Hematopoietic multipotent progenitor cell treated with erythropoietin and hydrocortisone succinate and interleukin-3 and kit ligand, for 15 days (in vitro differentiated cells): ENCODE measurements around the gene TMEM201.
"Not testable (repeated sequence)": the region's sequence is repeated elsewhere in the genome, so short reads cannot be mapped to it uniquely, and the experiment has no call there.

Source experiments
- DNase-seq: peaks from one replicate; pipeline ENCODE4 v3.0.0-alpha.2; 2015; ENCODE audit warnings: low spot score

The TMEM201 gene

DNA sequence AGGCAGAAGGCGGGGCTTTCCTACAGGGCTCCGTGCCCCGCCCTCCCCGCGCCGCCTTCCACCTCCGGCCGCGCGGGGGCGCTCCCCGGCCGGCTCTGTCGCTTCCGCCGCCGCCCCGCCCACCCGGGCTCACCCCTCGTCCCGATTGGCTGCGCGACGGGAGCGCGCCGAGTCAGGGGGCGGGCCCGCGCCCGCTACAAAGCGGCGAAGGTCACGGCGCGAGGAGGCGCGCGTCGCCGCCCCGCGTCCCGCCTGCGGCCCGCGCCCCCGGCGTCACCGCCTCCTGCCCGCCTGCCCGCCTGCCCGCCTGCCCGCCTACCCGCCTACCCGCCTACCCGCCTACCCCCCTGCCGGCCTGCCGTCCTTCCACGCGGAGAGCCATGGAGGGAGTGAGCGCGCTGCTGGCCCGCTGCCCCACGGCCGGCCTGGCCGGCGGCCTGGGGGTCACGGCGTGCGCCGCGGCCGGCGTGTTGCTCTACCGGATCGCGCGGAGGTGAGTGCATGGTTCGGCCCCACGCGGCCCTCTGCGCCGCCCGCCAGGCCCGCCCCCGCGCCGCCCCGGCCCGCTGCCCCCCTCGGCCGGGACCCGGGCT is at the start of gene TMEM201:
TMEM201 (plus strand) TSS at position 361 of the 593 bp plus-strand sequence; CDS start at position 381, 20 bp downstream.
- DNase-seq, result peak; percentile 93

- DNase-seq, result peak; percentile 95
Measured at GRCh38 chr1:9539165-9539828, 49.4 kb upstream of the TMEM201 start, which contains the start of gene SLC25A33. SLC25A33 (plus strand) TSS chr1:9539465; CDS start chr1:9539692, 227 bp downstream.

DNA sequence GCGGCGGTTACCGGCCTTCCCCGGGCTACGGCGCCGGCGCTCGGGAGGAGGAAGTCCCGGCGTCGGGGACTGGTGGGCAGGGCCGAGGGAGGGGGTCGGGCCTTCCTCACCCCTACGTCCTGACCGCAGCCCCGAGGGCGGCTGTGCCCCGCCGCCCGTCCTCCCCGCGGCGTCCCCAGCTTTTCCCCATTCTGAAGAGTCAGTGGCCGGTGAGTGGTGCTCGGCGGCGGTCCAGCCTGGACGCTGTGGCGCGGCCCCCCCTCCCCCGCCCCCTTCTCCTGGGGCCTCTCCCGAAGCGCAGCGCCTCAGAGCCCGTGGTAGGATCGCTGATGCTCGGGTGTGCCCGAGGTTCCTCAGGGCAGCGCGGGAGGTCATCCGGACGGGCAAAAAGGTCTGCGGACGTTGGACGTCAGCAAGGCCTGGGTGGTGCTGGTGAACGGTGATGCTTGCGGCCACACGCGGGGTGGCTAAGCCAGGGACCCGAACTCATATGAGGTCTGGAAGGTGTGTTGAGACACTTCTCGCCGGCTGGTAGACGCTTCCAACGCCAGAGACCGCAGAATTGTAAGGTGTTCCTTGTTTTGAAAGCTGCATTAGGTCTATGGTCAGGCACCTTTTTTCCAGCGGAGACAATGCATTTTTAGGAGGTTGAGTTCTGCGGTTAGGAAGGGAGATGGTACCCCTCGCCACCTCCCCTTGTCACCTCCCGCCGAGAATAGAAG is 48.7 kb upstream of the TMEM201 start:
- DNase-seq, result peak; percentile 16

DNA sequence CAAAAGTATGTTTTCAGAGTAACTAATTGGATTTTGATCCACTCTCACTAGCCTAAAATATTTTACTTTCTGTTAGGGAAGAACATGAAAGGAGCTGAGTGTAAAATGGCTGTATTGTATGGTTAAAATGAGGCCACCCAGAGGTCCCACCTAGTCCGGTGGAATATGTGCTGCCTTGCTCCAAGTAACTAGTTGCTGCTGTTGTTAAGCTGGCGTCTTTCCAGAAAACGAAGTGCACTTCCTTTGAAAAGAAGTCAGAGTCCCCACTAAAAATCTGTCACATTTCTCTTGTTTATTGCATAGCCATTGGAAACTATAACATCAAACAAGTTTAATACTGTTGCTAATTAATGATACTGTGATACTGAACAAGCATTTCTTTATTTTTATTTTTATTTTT is 46.3 kb upstream of the TMEM201 start:
- DNase-seq, result peak; percentile 24

DNA sequence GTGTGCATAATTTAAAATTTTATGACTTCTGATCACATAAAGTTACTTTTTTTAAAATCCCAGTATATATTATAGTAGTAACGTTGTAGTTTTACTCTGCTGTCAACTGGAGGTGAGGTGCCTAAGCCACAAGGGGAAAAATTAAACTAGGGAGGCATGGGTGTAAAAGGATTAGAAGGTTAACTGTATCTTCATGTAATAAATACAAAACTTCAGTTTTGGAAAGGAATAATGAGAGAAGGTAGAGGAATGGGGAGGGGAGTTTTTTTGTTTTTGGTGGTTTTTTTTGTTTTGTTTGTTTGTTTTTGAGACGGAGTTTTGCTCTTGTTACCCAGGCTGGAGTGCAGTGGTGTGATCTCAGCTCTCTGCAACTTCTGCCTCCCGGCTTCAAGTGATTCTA is 43.8 kb upstream of the TMEM201 start:
- DNase-seq, result no peak

- DNase-seq, result no peak
Measured at GRCh38 chr1:9549955-9550546, 38.7 kb upstream of the TMEM201 start.

DNA sequence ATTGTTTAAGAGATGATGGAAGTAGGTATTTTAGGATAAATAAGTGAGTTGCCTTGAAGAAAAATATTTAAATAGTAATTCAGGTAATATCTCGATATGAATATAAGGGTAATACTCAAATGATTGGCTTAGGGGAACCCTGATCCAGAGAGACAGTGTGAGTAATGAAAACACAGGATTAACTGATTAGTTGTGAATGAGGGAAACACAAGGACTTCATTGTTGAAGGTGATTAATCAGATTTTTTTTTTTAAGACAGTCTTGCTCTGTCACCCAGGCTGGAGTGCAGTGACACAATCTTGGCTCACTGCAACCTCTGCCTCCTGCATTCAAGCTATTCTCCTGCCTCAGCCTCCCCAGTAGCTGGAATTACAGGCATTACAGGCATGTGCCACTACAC is 36.7 kb upstream of the TMEM201 start:
- no peak for DNase-seq

DNA sequence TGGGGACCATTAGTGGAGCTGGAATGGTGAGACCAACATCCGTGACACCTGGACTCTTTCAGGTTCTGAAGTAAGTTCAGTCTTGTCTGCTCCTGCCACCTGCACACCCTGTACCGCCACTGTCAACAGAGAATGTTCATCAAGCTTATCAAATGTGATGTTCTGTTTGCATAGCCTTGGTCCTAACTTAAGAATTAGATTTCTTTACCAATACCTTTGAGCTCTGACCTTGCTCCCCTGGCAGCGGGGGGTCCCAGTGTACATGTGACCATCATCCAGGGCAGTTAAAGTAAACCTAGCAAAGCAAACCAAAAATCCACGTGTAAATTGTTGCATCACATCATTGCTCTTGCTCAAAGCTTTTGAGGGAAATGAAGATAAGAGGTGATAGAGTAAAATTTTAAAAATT is 35.0 kb upstream of the TMEM201 start:
- DNase-seq, result no peak

GRCh38 chr1:9555942-9556341 is 32.8 kb upstream of the TMEM201 start:
- no peak for DNase-seq

DNA sequence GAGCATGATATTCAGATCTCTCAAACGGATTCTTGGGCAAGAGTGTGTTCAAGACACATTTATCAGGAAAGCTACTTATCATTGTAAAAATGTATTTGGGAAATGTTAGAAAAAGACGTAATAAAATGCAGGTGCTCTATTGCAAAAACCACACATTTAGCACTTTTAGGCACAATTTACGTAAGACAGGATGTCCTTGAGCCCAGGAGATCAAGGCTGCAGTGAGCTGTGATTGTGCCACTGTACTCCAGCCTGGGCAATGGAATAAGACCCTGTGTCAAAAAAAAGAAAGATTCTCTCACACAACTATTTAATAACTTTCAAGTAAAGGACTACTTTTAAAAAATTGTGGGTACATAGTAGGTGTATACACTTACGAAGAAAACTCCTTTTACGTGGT is 31.1 kb upstream of the TMEM201 start:
- DNase-seq, result no peak

DNA sequence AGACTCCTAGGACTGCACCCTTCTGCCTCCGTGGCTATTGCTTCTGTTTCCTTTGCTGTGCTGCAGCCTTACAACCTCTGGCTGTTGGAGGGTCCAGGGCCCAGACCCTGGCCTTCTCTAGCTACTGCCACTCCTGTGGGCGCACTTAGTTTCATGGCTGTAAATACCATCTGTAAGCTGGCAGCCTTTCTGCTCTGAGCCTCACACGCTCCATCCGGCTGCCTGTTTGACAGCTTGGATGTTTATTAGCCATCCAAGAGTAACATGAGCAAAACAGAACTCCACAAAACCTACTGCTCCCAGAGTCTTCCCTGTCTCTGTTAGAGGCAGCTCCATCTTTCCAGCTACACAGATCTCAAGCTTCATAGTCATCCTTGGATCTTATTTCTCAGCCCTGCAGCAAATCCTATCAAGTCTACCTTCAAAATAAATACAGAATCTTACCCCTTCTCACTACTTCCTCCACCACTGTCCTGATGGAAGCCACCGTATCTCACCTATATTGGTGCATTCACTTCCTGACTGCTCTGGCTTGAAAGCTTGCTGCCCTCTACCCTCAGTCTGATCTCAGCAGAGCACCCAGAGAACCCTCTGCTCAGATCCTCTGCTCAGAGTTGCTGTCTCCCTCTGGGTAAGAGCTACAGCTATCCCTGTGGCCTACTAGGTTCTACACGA is 30.3 kb upstream of the TMEM201 start:
- DNase-seq, result no peak

DNA sequence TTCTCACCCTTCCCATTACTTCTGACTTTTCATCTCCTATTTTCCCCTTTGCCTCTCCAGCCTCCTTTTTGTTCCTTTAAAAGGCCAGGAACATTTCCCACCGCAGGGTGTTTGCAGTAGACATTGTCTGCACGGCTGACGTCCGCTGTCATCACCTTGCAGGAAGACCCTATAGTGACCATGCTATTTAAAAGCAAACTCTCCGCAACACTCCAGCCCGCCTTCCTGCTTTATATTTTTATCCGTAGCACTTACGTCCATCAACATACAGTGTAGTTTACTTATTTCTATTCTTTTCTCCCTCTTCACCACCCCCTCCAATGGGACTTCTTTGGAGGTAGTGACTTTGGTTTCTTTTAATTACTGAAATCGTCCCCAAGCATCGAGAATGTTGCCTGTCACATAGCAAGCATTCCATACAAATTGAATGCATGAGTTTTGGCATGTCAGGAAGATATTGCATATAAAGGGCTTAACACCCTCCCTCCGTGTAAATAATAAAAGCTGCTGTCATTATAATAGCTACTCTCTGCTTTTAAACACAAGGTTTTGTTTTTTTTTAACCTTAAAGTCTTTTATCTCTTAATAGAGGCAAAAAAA is 29.7 kb upstream of the TMEM201 start:
- no peak for DNase-seq

DNA sequence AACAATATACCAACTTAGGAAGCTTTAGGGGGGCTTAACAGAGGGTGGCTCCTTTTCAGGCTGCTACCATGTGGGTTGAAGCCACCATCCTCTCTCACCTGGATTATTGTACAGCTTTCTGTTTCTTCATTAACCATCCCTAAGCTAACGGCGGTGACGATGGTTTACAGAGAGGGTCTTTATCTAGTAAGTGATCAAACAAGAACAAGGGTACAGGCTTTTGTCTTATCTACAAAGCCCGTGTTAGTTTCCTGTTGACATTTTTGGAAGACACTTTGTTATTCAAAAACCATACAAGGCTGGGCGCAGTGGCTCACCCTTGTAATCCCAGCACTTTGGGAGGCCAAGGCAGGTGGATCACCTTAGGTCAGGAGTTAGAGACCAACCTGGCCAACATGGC is 29.0 kb upstream of the TMEM201 start:
- no peak for DNase-seq

DNA sequence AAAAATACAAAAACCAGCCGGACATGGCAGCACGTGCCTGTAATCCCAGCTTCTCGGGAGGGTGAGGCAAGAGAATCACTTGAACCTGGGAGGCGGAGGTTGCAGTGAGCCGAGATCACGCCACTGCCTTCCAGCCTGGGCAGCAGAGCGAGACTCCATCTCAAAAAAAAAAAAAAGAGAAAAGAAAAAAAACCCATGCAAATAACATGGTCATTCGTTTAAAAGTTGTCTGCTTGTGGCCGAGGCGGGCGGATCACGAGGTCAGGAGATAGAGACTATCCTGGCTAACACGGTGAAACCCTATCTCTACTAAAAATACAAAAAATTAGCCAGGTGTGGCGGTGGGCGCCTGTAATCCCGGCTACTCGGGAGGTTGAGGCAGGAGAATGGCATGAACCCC is 28.6 kb upstream of the TMEM201 start:
- not testable (repeated sequence) for DNase-seq

- DNase-seq, result peak; percentile 48
Measured at GRCh38 chr1:9561429-9561828, 27.3 kb upstream of the TMEM201 start.

DNA sequence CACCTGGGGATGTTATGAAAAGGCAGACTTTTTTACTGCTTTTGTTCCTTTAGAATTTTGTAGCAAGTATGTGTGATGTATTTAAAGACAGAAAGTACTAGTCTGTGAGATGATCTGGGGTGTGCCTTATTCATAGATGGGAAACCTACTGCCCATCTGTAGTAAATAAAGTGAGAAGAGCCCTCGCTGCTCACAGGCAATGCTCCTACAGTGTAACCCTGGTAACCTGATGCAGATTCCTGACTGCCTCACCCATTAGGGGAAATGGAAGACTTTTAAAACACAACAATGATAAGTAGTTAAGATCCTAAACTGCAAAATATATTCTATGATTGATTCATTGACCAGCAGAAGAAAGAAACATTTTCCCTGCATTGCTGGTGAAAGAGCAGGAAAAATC is 19.4 kb upstream of the TMEM201 start:
- no peak for DNase-seq

GRCh38 chr1:9570886-9571529 is 17.7 kb upstream of the TMEM201 start:
- not testable (repeated sequence) for DNase-seq

DNA sequence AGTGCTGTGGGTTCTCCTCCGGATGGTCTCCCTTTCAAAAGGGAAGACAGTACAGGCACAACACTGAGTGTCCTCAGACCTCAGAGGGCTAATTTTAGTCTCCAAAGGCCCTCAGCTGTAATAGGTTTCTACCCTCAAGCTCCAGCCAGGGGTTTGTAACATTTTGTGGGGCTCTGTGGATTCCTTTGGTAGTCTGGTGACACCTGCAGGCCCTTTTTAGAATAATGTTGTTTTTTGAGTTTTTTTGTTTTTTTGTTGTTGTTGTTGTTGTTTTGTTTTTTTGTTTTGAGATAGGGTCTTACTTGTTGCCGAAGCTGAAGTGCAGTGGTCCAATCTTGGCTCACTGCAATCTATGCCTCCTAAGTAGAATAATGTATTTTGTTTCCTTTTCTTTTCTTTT is 15.0 kb upstream of the TMEM201 start:
- DNase-seq, result no peak

GRCh38 chr1:9575486-9575885 is 13.2 kb upstream of the TMEM201 start:
- no peak for DNase-seq

GRCh38 chr1:9576903-9577302 is 11.8 kb upstream of the TMEM201 start:
- no peak for DNase-seq

DNA sequence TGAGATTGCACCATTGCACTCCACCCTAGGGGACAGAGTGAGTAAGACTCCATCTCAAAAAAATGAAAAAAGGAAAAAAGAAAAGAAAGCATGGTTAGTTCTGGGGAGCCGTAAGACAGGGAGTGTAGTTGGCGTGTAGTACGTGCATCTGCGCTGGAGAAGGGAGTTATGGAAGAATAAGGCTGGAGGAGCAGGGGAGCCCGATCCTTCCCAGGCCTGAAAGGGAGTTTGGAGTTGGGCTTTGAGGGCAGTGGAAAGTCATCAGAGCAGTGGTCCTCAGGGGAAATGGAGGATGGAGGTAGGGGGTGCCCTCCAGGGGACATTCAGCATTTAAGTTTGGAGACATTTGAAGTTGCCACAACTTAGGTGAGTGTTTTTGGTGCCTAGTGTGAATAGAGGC is 11.3 kb upstream of the TMEM201 start:
- DNase-seq, result no peak
